ENCODE measurements around the gene NUDT4B.
"Not testable (repeated sequence)": the region's sequence is repeated elsewhere in the genome, so short reads cannot be mapped to it uniquely, and the experiment has no call there.

DNA sequence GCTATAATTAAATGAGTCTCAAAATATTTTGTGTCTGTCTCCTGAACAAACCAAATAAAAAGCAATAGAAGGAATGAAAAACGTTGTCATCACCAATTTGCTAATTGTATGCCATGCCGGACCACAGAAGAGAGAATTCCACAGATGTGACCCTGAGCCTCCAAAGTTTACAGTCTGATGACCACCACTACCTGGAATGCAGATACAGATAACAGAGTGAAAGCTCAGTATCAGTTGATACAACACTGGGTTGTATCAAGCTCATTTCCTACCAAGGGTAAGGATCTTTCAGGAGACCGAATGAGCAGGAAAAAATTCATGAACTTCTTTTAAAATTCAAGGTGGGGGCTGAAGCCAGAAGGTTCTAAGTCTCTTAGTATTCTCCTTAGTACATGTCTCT, 25.1 kb upstream of the NUDT4B start:
- TF ChIP-seq, protein P1, sequence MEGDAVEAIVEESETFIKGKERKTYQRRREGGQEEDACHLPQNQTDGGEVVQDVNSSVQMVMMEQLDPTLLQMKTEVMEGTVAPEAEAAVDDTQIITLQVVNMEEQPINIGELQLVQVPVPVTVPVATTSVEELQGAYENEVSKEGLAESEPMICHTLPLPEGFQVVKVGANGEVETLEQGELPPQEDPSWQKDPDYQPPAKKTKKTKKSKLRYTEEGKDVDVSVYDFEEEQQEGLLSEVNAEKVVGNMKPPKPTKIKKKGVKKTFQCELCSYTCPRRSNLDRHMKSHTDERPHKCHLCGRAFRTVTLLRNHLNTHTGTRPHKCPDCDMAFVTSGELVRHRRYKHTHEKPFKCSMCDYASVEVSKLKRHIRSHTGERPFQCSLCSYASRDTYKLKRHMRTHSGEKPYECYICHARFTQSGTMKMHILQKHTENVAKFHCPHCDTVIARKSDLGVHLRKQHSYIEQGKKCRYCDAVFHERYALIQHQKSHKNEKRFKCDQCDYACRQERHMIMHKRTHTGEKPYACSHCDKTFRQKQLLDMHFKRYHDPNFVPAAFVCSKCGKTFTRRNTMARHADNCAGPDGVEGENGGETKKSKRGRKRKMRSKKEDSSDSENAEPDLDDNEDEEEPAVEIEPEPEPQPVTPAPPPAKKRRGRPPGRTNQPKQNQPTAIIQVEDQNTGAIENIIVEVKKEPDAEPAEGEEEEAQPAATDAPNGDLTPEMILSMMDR (conservative IDR thresholded peaks at IDR 0.05) = not testable (repeated sequence)
- not testable (repeated sequence) for TF ChIP-seq ZFX (IDR thresholded peaks at IDR 0.05)
